HG03097 (cell line): ENCODE results near the gene RBM47.
A peak's percentile ranks its signal among the peaks of the same experiment; 100 is the strongest.
"Not testable (repeated sequence)": the region's sequence is repeated elsewhere in the genome, so short reads cannot be mapped to it uniquely, and the experiment has no call there.

Experiments used
- ATAC-seq: cut with Tn5 transposase; IDR thresholded peaks from one replicate; pipeline ENCODE4 v1.9.1; 2021; ENCODE audit not compliant: unreplicated experiment, low FRiP score

The RBM47 gene

GRCh38 chr4:40570348-40571077 lies 59.2 kb downstream of the RBM47 start:
- ATAC-seq: no peak

- ATAC-seq: no peak
Observed at GRCh38 chr4:40564815-40565483, 64.7 kb downstream of the RBM47 start.

GRCh38 chr4:40564004-40564403 lies 65.7 kb downstream of the RBM47 start:
- ATAC-seq: no peak

DNA sequence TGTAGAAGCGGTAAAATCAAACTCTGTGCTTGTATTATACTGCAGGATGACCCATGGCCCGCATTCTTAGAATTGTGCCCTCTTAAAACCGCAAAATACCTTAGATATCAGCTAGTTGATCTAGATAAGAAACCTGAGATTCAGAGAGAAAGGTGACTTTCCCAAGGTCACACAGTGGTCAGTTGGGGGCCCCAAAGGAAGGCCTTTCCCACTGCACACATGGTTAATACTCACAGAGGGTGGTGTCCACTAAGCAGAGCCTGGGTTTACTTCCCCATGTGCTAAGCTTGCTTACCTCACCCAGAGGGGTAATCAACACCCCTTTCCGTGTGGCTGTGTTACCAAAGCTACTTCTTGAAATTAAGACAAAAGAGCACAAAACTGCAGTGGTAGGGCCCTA lies 66.3 kb downstream of the RBM47 start:
- no peak for ATAC-seq

GRCh38 chr4:40562681-40563080 lies 67.0 kb downstream of the RBM47 start:
- no peak for ATAC-seq

DNA sequence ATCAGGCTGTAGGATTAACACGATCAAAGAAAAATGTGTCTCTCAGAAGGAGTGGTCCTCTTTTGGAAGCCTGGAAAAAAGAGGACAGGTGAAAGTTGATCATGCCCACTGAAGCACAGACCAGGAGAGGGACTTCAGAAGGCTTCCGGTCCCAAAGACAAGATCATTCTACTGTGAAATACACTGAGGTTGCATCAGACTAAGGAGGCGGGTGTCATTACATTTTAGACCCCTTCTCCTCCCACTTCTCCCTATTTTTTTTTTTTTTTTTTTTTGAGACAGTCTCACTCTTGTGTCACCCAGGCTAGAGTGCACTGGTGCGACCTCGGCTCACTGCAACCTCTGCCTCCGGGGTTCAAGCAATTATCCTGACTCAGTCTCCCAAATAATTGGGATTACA lies 67.5 kb downstream of the RBM47 start:
- ATAC-seq: no peak

DNA sequence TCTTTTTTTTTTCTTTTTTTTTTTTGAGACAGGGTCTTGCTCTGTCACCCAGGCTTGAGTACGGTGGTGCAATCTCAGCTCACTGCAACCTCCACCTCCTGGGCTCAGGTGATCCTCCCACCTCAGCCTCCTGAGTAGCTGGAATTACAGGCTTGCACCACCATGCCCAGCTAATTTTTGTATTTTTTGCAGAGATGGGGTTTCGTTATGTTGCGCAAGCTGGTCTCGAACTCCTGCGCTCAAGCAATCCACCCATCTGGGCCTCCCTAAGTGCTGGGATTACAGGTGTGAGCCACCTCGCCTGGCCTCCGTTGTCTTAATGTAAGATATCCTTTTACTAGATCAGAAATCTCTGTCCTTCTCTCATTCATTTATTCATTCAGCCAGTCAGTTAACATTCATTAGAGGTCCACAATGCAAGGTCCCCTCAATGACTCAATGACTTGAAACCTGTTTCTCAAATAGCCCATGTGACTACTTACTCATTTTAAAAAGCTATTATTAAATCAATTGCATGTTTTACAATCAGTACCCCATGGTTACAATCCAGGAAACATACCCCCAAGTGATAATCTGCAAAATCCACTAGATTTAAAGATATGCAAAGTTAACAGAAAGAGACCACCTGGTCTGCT lies 68.0 kb downstream of the RBM47 start:
- not testable (repeated sequence) for ATAC-seq

- peak; percentile 49 for ATAC-seq
Observed at GRCh38 chr4:40559585-40560465, 69.8 kb downstream of the RBM47 start.

- ATAC-seq: no peak
Observed at GRCh38 chr4:40557736-40558135, 71.9 kb downstream of the RBM47 start.

- no peak for ATAC-seq
Observed at GRCh38 chr4:40555176-40555900, 74.3 kb downstream of the RBM47 start.

GRCh38 chr4:40554641-40555040 lies 75.0 kb downstream of the RBM47 start:
- ATAC-seq: not testable (repeated sequence)

DNA sequence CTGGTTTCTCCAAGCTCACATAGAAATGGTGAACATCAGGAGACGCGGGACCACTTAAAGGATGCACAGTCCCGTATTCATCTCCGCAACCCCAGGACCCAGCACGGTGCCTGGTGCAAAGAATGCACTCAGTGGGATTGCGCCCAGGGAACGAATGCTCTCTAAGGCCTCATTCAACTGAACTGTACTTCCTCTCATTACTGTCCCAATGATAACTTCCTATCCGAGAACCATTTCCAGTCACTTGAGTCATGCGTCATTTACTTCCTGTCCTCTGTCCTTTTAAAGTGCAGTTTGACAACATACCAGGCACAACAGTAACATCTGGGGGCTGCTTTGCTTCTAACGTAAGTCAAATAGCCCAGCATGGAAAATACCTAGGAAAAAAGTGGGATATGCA lies 75.7 kb downstream of the RBM47 start:
- no peak for ATAC-seq

- ATAC-seq: no peak
Observed at GRCh38 chr4:40552536-40552935, 77.1 kb downstream of the RBM47 start.

- not testable (repeated sequence) for ATAC-seq
Observed at GRCh38 chr4:40551568-40552136, 78.0 kb downstream of the RBM47 start.

DNA sequence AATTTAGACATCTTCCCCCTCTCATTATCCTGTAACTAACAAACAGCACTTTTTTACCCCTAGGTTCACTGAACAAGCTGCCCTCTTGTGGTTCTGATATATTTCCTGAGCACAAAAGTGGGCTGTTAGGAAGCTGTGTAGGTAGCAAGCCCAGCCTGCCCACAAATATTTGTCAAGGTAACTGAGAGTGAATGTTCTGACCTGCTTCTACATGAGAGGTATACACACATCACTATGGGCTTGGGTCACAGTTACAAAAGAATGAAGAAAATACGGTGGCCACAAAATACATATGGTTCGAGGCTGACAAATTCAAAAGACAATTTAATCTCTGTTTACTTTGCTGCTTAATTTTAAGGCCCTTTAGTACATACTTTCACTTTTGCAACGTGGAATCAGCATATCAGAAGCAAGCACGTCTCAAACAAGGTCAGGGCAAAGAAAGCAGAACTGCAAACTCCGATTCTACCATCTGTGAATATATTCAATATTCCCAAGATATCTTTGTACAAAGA lies 78.7 kb downstream of the RBM47 start:
- ATAC-seq: peak; percentile 64

DNA sequence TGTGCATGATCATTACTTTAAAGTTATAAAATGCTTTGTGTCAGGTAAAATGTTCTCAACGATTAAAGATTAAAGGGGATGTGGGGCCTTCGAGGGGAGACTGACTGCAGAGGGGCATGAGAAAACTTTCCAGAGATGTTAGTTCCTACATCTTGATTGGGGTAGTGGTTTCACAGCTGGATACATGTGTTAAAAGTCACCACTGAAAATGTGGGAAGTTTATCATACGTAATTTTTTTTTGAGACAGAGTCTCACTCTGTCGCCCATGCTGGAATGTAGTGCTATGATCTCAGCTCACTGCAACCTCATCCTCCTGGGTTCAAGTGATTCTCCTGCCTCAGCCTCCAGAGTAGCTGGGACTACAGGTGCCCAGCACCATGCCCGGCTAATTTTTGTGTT lies 79.5 kb downstream of the RBM47 start:
- no peak for ATAC-seq

DNA sequence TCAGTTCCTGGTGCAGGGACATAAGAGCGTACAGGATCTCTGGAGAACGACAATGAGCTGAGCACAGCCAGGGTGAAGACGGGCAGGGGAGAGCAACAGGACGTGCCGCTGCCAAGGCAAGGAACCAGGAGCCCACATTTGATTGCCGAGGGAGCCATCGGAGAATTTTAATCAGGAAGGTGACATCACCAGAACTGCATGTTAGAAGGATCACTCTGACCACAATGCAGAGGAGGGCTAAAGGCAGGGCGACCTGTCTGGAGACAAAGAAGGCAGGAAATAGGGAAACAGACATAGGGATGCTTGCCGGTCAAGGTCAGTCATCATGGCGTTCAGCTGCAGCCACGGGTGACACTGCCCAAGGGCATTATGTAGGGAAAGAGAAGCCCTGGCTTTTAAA lies 81.4 kb downstream of the RBM47 start:
- ATAC-seq: no peak

DNA sequence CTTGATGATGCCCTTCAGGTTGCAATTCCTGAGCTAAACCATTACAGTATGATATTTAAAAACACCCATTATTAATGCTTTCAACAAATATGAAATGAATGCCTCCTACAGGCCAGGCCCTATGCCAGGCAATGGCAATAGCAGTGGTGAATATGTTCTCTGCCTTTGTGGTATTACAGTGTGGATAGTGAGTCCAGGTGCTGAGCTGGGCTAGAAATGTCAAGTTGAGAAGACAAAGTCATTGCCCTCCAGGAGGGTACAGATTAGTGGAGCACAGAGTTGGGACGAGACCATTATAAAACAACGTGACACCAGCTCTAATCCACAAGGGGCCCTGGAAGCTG lies 81.9 kb downstream of the RBM47 start:
- no peak for ATAC-seq

DNA sequence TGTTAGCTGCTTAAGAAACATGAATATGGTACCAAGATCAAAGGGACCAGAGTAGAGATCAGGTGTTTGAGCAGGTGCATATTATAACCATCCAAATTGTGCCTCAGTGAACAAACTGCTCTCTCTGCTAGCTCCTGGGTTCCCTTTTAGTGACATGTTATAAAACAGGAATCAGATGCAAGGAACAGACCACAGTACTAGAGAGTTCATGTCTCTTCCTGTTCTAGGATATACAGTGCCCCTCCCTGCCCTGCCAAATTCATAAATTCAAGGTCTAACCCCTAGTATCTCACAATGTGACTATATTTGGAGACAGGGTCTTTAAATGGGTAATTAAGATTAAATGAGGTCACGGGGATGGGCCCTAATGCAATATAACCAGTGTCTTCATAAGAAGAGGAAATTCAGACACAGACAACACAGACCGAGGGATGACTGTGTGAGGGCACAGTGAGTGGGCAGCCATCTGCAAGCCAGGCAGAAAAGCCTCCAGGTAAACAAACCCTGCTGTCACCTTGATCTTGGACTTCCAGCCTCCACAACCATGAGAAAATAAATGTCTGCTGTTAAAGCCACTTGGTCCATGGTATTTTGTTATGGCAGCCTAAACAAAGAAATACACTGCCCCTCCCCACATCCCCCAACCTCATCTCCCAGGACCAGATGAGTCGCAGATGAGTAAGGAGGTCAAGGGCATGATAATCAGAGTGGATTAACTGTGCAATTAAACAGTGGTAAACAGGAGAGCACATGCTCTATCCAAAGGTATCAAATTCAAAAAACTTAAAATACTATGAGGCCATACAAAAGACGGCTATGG lies 82.5 kb downstream of the RBM47 start:
- no peak for ATAC-seq
